ENCODE data around the gene STK32B. TPM values are rescaled to one million over a fixed set of nuclear protein-coding genes. Genes with fewer than 3 reads are reported as not detected.

STK32B gene
- total and polyA plus RNA-seq, 2 experiments from 2014 or later, result 0.71 to 2.3 TPM

DNA sequence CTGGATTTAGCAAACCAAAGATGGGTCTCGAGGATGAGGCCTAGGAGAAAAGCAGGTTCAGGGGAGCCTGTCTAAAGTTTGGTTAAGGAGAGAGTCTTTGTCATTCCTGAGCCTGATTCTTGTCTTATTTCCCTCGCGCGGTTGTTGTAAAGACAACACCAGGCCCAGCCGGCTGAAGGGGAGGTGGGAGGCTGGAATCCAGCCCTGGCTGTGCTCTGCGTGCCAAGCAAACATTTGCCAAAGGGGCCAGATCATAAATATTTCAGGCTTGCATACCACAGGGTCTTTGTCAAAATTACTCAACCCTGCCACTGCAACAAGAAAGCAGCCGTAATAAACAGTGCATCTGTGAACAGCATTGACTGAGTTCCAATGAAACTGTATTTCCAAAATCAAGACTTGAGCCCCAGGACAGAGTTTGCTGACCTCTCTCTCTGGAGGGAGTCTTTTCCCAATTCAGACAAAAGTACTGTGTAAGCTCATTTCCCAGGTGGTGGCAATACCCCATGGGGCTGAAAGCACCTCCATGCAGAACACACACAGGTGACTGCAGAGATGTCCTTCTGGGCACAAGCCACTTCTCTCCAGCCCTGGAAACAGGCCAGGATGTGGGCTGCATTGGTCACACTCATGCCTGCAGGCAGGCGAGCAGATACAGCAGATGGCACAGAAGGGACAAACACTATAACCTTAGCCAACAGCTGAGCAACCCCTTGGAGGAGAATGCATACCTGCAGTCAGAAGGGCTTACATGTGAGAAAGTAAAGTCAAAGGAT is 320.3 kb downstream of the STK32B start:
- no peaks in the 10 kb centered on the region for H3K9me2 ChIP-seq (ENCODE audit: insufficient read depth)
- H3K4me1 ChIP-seq (ENCODE audit: insufficient read depth), result no peaks in the 10 kb centered on the region
- no peaks in the 10 kb centered on the region; the same call in 1 of the 2 replicates for H3K36me3 ChIP-seq (ENCODE audit: insufficient read depth)
- no peak overlapping the region for H3K4me2 ChIP-seq
- no peaks in the 10 kb centered on the region for H3K79me2 ChIP-seq (replicated peaks; ENCODE audit: insufficient read depth)
- H3K4me3 Mint-ChIP-seq, result no peak overlapping the region
- DNase-seq (ENCODE audit: low spot score) (no peak), ATAC-seq (no peak)
- no peak overlapping the region for H2AFZ ChIP-seq
- H4K20me1 ChIP-seq (replicated peaks; ENCODE audit: insufficient read depth), result no peaks in the 10 kb centered on the region
- H3K36me3 Mint-ChIP-seq (ENCODE audit: low read depth), result no peaks in the 10 kb centered on the region
- peaks cover 7% of the 10 kb centered on the region for H3K27me3 Mint-ChIP-seq (ENCODE audit: insufficient read depth, low read depth, poor library complexity)
- H3K4me1 Mint-ChIP-seq, result no peaks in the 10 kb centered on the region
- H3K9me3 Mint-ChIP-seq, result no peaks in the 10 kb centered on the region; the same call in 1 of the 3 replicates
- H3K4me3 ChIP-seq, result no peak overlapping the region
- no peaks in the 10 kb centered on the region for H3F3A ChIP-seq (replicated peaks; ENCODE audit: low read depth)
- no peak overlapping the region for H3K27ac Mint-ChIP-seq
- no peak overlapping the region for H3K27ac ChIP-seq (ENCODE audit: low read depth)
- H3K27me3 ChIP-seq (ENCODE audit: insufficient read depth), result no peaks in the 10 kb centered on the region
- TF ChIP-seq ZNF114 (CRISPR knock-in tag; IDR thresholded peaks at IDR 0.05) (no peak), CREB1 (CRISPR knock-in tag; IDR thresholded peaks at IDR 0.05; ENCODE audit: low read depth) (no peak), JUNB (IDR thresholded peaks at IDR 0.05; ENCODE audit: unreplicated experiment) (no peak), STAT1 (IDR thresholded peaks at IDR 0.05; ENCODE audit: unreplicated experiment) (no peak), POLR2AphosphoS5 (IDR thresholded peaks at IDR 0.05; ENCODE audit: low read depth) (no peak), EZH2 (IDR thresholded peaks at IDR 0.05; ENCODE audit: low read depth, unreplicated experiment) (no peak)
- TF ChIP-seq, protein P1, sequence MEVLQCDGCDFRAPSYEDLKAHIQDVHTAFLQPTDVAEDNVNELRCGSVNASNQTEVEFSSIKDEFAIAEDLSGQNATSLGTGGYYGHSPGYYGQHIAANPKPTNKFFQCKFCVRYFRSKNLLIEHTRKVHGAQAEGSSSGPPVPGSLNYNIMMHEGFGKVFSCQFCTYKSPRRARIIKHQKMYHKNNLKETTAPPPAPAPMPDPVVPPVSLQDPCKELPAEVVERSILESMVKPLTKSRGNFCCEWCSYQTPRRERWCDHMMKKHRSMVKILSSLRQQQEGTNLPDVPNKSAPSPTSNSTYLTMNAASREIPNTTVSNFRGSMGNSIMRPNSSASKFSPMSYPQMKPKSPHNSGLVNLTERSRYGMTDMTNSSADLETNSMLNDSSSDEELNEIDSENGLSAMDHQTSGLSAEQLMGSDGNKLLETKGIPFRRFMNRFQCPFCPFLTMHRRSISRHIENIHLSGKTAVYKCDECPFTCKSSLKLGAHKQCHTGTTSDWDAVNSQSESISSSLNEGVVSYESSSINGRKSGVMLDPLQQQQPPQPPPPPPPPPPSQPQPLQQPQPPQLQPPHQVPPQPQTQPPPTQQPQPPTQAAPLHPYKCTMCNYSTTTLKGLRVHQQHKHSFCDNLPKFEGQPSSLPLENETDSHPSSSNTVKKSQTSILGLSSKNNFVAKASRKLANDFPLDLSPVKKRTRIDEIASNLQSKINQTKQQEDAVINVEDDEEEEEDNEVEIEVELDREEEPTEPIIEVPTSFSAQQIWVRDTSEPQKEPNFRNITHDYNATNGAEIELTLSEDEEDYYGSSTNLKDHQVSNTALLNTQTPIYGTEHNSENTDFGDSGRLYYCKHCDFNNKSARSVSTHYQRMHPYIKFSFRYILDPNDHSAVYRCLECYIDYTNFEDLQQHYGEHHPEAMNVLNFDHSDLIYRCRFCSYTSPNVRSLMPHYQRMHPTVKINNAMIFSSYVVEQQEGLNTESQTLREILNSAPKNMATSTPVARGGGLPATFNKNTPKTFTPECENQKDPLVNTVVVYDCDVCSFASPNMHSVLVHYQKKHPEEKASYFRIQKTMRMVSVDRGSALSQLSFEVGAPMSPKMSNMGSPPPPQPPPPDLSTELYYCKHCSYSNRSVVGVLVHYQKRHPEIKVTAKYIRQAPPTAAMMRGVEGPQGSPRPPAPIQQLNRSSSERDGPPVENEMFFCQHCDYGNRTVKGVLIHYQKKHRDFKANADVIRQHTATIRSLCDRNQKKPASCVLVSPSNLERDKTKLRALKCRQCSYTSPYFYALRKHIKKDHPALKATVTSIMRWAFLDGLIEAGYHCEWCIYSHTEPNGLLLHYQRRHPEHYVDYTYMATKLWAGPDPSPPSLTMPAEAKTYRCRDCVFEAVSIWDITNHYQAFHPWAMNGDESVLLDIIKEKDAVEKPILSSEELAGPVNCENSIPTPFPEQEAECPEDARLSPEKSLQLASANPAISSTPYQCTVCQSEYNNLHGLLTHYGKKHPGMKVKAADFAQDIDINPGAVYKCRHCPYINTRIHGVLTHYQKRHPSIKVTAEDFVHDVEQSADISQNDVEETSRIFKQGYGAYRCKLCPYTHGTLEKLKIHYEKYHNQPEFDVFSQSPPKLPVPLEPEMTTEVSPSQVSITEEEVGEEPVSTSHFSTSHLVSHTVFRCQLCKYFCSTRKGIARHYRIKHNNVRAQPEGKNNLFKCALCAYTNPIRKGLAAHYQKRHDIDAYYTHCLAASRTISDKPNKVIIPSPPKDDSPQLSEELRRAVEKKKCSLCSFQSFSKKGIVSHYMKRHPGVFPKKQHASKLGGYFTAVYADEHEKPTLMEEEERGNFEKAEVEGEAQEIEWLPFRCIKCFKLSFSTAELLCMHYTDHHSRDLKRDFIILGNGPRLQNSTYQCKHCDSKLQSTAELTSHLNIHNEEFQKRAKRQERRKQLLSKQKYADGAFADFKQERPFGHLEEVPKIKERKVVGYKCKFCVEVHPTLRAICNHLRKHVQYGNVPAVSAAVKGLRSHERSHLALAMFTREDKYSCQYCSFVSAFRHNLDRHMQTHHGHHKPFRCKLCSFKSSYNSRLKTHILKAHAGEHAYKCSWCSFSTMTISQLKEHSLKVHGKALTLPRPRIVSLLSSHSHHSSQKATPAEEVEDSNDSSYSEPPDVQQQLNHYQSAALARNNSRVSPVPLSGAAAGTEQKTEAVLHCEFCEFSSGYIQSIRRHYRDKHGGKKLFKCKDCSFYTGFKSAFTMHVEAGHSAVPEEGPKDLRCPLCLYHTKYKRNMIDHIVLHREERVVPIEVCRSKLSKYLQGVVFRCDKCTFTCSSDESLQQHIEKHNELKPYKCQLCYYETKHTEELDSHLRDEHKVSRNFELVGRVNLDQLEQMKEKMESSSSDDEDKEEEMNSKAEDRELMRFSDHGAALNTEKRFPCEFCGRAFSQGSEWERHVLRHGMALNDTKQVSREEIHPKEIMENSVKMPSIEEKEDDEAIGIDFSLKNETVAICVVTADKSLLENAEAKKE (CRISPR knock-in tag; IDR thresholded peaks at IDR 0.05), result no peak
- TF ChIP-seq, protein P2, sequence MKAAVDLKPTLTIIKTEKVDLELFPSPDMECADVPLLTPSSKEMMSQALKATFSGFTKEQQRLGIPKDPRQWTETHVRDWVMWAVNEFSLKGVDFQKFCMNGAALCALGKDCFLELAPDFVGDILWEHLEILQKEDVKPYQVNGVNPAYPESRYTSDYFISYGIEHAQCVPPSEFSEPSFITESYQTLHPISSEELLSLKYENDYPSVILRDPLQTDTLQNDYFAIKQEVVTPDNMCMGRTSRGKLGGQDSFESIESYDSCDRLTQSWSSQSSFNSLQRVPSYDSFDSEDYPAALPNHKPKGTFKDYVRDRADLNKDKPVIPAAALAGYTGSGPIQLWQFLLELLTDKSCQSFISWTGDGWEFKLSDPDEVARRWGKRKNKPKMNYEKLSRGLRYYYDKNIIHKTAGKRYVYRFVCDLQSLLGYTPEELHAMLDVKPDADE (IDR thresholded peaks at IDR 0.05), result no peak
- TF ChIP-seq, protein P3, sequence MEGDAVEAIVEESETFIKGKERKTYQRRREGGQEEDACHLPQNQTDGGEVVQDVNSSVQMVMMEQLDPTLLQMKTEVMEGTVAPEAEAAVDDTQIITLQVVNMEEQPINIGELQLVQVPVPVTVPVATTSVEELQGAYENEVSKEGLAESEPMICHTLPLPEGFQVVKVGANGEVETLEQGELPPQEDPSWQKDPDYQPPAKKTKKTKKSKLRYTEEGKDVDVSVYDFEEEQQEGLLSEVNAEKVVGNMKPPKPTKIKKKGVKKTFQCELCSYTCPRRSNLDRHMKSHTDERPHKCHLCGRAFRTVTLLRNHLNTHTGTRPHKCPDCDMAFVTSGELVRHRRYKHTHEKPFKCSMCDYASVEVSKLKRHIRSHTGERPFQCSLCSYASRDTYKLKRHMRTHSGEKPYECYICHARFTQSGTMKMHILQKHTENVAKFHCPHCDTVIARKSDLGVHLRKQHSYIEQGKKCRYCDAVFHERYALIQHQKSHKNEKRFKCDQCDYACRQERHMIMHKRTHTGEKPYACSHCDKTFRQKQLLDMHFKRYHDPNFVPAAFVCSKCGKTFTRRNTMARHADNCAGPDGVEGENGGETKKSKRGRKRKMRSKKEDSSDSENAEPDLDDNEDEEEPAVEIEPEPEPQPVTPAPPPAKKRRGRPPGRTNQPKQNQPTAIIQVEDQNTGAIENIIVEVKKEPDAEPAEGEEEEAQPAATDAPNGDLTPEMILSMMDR (conservative IDR thresholded peaks at IDR 0.05; ENCODE audit: low read depth in 2 of 2), result no peak
- TF ChIP-seq, protein P4, sequence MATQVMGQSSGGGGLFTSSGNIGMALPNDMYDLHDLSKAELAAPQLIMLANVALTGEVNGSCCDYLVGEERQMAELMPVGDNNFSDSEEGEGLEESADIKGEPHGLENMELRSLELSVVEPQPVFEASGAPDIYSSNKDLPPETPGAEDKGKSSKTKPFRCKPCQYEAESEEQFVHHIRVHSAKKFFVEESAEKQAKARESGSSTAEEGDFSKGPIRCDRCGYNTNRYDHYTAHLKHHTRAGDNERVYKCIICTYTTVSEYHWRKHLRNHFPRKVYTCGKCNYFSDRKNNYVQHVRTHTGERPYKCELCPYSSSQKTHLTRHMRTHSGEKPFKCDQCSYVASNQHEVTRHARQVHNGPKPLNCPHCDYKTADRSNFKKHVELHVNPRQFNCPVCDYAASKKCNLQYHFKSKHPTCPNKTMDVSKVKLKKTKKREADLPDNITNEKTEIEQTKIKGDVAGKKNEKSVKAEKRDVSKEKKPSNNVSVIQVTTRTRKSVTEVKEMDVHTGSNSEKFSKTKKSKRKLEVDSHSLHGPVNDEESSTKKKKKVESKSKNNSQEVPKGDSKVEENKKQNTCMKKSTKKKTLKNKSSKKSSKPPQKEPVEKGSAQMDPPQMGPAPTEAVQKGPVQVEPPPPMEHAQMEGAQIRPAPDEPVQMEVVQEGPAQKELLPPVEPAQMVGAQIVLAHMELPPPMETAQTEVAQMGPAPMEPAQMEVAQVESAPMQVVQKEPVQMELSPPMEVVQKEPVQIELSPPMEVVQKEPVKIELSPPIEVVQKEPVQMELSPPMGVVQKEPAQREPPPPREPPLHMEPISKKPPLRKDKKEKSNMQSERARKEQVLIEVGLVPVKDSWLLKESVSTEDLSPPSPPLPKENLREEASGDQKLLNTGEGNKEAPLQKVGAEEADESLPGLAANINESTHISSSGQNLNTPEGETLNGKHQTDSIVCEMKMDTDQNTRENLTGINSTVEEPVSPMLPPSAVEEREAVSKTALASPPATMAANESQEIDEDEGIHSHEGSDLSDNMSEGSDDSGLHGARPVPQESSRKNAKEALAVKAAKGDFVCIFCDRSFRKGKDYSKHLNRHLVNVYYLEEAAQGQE (IDR thresholded peaks at IDR 0.05; ENCODE audit: unreplicated experiment), result no peak
